Esophagus muscularis mucosa (tissue), 4 donors: ENCODE measurements around the gene GORAB.

Source experiments
- CTCF ChIP-seq, 3 experiments: fragments of 200-600 bp in 2 of 3; fragments of 450-650 bp in 1 of 3; sonication (generic) in 2 of 3; IDR thresholded peaks; one replicate each; pipeline ENCODE4 v1.5.1; 2017 to 2019; ENCODE audit warnings: antibody characterized with exemption in 3 of 3, mild to moderate bottlenecking in 2 of 3, moderate library complexity in 1 of 3
- EP300 ChIP-seq: sonication (generic); formaldehyde crosslinking; IDR thresholded peaks from one replicate; pipeline ENCODE4 v1.6.1; 2017; ENCODE audit warnings: antibody characterized with exemption
- POLR2A ChIP-seq: fragments of 450-650 bp; IDR thresholded peaks from one replicate; pipeline ENCODE4 v1.6.1; 2017; ENCODE audit warnings: antibody characterized with exemption, moderate library complexity, mild to moderate bottlenecking, low read depth
- POLR2AphosphoS5 ChIP-seq, 2 donors: sonication (generic); formaldehyde crosslinking; IDR thresholded peaks; one replicate each; pipeline ENCODE4 v1.6.1; 2017; ENCODE audit warnings: antibody characterized with exemption in 2 of 2

DNA sequence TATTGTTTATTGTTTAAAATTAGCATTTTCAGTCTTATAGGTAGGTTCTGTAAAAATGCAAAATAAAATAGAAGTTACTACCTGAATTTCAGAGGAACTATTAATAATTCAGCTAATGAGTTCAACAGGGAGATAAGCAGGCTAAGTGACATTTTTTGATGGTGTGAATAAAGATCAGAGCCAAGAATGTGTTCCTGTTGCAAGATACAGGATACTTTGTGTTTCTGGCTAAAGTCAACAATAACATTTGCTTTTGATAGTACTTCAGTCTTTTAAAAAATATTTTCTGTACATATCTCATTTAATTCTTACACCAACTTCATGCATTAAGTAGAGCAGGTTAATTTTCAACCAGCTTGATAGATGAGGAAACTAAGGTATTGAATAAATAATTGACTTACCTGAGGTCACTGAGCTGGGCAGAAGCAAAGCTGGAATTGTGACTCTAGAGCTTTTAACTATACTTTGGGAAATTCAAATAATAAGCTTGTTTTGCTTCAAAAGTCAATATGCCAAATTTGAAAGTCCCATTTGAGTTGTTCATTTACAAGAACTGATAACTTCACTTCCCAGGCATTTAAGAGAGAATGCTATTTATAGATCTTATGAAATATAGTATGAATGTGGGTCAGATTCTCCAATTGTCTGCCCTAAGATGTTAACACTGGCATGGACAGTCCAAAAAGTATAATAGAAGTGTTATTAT is 6.0 kb downstream of the GORAB start:
- TF ChIP-seq CTCF (IDR thresholded peaks at IDR 0.05) (no peak), EP300 (no peak), POLR2A (no peak), POLR2AphosphoS5 (IDR thresholded peaks at IDR 0.05) (no peak)
